ENCODE measurements around the gene BNIP1.

DNA sequence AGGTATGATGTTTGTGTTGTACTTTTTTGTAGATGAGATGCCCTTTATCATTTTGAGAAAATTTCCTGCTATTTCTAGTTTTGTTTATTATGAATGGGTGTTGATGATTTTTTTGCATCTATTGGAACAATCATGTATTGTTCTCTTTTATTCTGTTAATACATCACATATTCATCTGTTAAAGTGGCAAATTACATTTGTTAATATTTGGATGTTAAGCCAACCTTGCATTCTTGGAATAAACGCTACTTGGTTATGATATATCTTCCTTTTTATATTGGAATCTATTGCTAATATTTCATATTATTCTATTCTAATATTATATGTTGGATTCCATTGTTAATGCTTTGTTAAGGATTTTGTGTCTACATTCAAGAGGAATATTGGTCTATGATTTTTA, 24.6 kb upstream of the BNIP1 start:
- TF ChIP-seq, protein P1, sequence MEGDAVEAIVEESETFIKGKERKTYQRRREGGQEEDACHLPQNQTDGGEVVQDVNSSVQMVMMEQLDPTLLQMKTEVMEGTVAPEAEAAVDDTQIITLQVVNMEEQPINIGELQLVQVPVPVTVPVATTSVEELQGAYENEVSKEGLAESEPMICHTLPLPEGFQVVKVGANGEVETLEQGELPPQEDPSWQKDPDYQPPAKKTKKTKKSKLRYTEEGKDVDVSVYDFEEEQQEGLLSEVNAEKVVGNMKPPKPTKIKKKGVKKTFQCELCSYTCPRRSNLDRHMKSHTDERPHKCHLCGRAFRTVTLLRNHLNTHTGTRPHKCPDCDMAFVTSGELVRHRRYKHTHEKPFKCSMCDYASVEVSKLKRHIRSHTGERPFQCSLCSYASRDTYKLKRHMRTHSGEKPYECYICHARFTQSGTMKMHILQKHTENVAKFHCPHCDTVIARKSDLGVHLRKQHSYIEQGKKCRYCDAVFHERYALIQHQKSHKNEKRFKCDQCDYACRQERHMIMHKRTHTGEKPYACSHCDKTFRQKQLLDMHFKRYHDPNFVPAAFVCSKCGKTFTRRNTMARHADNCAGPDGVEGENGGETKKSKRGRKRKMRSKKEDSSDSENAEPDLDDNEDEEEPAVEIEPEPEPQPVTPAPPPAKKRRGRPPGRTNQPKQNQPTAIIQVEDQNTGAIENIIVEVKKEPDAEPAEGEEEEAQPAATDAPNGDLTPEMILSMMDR (IDR thresholded peaks at IDR 0.05 in 8 of 11, conservative IDR thresholded peaks at IDR 0.05 in 3 of 11), result no peak
- TF ChIP-seq POLR2A (IDR thresholded peaks at IDR 0.05) (no peak), POLR2AphosphoS5 (IDR thresholded peaks at IDR 0.05) (no peak)
